Hindlimb muscle (tissue), 1 donor: ENCODE results near the gene ODF2. TPM values are rescaled to one million over a fixed set of nuclear protein-coding genes. Genes with fewer than 3 reads are reported as not detected.

Experiments
- DNase-seq: peaks from one replicate; pipeline ENCODE4 v3.0.0-alpha.2; 2013
- polyA plus RNA-seq: library from polyadenylated mRNA; unstranded; fragments of 120-200 nt; gene quantifications from one replicate; pipeline ENCODE4 v1.2.1, GENCODE V29; 2013; ENCODE audit not compliant: insufficient read length

Gene ODF2
- polyA plus RNA-seq, 1 donor = 23.6 TPM

- DNase-seq = no peak
Observed at GRCh38 chr9:128532581-128532980, 76.8 kb downstream of the ODF2 start.

GRCh38 chr9:128540634-128541360 lies 85.0 kb downstream of the ODF2 start:
- no peak for DNase-seq

- no peak for DNase-seq
Observed at GRCh38 chr9:128546504-128546903, 90.7 kb downstream of the ODF2 start.

- no peak for DNase-seq
Observed at GRCh38 chr9:128548876-128549275, 93.1 kb downstream of the ODF2 start.

- no peak for DNase-seq
Observed at GRCh38 chr9:128550226-128550625, 94.4 kb downstream of the ODF2 start.

Other genes with a start within 250 kb of the ODF2 start
- gene GOLGA2, start 180.0 kb upstream of the ODF2 start, polyA plus RNA-seq = 89.4 TPM
- 21.8 TPM for gene SWI5, start 179.7 kb upstream of the ODF2 start, polyA plus RNA-seq
- gene TRUB2, start 133.6 kb upstream of the ODF2 start, polyA plus RNA-seq = 23.5 TPM
- gene COQ4, start 133.2 kb upstream of the ODF2 start, polyA plus RNA-seq = 34.8 TPM
- 14.6 TPM for gene SLC27A4, start 115.5 kb upstream of the ODF2 start, polyA plus RNA-seq
- gene URM1, start 84.6 kb upstream of the ODF2 start, polyA plus RNA-seq = 70.0 TPM
- 114 TPM for gene CERCAM, start 35.1 kb upstream of the ODF2 start, polyA plus RNA-seq
- 20.7 TPM for gene GLE1, start 48.7 kb downstream of the ODF2 start, polyA plus RNA-seq
- gene SPTAN1, start 96.6 kb downstream of the ODF2 start, polyA plus RNA-seq = 331 TPM
- 55.3 TPM for gene DYNC2I2, start 200.8 kb downstream of the ODF2 start, polyA plus RNA-seq
- 284 TPM for gene SET, start 233.2 kb downstream of the ODF2 start, polyA plus RNA-seq
- gene PKN3, start 246.5 kb downstream of the ODF2 start, polyA plus RNA-seq = 8.6 TPM